Measurements from ENCODE around the gene TRPM4.

DNA sequence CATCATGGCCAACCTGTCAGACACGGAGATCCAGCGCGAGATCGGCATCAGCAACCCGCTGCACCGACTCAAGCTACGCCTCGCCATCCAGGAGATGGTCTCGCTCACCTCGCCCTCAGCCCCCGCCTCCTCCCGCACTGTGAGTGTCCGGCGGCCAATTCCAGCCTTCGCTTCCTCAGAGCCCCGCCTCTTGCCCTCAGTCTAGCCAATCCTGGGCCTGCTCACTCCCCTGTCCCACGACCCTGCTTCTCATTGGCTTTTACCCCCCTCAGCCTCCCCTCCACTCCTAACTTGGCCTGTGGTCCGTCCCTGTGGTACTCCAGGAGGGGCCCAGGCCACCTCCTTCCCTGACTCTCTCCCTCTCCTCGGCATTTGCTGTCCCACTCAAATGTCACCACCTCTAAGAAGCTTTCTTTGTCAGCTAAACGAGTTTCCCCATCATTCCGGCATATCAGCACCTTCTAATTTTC is 14.7 kb upstream of the TRPM4 start:
- TF ChIP-seq, protein P1, sequence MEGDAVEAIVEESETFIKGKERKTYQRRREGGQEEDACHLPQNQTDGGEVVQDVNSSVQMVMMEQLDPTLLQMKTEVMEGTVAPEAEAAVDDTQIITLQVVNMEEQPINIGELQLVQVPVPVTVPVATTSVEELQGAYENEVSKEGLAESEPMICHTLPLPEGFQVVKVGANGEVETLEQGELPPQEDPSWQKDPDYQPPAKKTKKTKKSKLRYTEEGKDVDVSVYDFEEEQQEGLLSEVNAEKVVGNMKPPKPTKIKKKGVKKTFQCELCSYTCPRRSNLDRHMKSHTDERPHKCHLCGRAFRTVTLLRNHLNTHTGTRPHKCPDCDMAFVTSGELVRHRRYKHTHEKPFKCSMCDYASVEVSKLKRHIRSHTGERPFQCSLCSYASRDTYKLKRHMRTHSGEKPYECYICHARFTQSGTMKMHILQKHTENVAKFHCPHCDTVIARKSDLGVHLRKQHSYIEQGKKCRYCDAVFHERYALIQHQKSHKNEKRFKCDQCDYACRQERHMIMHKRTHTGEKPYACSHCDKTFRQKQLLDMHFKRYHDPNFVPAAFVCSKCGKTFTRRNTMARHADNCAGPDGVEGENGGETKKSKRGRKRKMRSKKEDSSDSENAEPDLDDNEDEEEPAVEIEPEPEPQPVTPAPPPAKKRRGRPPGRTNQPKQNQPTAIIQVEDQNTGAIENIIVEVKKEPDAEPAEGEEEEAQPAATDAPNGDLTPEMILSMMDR (IDR thresholded peaks at IDR 0.05; ENCODE audit: low read depth, low read length) = no peak
- TF ChIP-seq EZH2phosphoT487 (IDR thresholded peaks at IDR 0.05; ENCODE audit: low read depth) = no peak

All from OCI-LY3 (cell line).